ENCODE results near the gene DNAJB11.
A peak's percentile ranks its signal among the peaks of the same experiment; 100 is the strongest.
"Not testable (repeated sequence)": the region's sequence is repeated elsewhere in the genome, so short reads cannot be mapped to it uniquely, and the experiment has no call there.

Gene DNAJB11

GRCh38 chr3:186570096-186570940 is at the start of gene DNAJB11:
TSS of gene DNAJB11 (plus strand) at chr3:186570720. CDS start at chr3:186570898, 178 bp downstream.
- peak; percentile 96 to 99 for DNase-seq (ENCODE audit: low read depth in 2 of 2)

DNA sequence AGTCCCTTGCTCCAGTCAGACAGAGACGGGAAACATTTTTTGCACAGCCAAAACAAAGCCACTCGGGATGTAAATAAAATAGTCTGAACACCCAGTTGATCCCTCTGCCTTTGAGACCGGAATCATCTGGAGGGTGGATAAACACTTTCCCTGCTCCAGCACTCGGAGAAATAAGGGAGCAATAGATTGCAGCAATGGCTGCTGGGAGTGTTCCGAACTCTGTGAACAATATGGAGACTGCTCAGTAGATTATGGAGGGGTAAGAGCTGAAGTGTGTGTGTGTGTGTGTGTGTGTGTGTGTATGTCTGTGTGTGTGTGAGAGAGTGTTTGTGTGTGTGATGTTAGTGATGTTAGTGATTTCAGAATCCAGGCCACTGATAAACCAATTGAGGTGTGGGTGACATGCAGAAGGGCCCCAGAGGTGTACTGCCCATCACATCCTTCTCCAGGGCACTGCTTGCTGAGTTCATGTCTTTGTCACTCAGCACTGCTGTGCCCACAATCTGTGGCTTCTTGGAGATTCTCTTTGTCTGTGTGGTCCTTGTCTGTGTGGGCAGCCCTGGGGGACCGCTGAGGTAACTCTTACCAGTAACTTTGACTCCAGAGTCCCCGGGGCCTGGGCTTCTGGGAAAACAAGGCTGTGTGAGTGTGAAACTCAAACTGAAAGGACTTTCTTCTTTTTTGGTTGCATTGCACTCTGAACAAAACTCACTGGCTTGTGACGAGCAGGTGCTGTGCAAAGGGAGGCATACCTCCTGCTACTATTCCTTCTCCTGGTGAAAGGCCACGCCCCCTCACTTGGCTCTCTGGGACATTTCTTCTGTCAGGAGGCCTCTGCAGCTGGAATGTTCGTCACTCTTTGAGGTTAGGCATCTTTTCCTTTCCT is 49.3 kb upstream of the DNAJB11 start:
- DNase-seq (ENCODE audit: low read depth in 2 of 2): no peak

GRCh38 chr3:186523022-186523421 is 47.5 kb upstream of the DNAJB11 start:
- DNase-seq (ENCODE audit: low read depth in 2 of 2): no peak

- no peak for DNase-seq (ENCODE audit: low read depth in 2 of 2)
Measured at GRCh38 chr3:186523434-186523833, 47.1 kb upstream of the DNAJB11 start.

DNA sequence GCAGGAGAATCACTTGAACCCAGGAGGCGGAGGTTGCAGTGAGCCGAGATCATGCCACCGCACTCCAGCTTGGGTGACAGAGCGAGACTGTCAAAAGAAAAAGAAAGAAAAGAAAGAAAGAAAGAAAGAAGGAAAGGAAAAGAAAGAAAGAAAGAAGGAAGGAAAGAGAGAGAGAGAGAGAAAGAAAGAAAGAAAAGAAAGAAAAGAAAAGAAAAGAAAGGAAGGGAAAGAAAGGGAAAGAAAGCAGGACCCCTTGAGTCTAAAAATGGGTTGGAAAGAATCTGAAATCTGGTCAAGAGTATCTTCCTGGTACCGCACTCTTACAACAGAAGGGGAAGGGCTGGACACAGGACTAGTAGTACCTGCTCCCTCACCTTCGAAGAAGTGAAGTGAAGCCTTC is 45.9 kb upstream of the DNAJB11 start:
- DNase-seq (ENCODE audit: low read depth in 2 of 2): no peak

- DNase-seq (ENCODE audit: low read depth in 2 of 2): no peak
Measured at GRCh38 chr3:186525369-186526255, 44.9 kb upstream of the DNAJB11 start.

DNA sequence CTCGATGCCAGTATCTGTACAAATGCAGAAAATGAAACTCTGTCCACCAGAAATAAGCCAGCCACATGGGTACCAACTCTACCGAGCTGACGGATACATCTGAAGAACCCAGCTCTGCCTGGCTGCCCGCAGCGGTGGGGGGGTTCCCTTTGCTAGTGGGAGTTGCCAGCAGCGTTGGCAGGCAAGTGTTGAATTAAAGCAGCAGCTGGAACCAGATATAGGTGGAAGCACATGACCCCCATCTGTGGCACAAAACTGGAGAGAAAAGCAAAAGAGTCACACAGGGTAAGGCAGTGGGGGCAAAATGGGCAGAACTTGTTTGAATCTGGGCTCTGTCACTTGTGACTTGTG is 44.3 kb upstream of the DNAJB11 start:
- no peak for DNase-seq (ENCODE audit: low read depth in 2 of 2)

- no peak for DNase-seq (ENCODE audit: low read depth in 2 of 2)
Measured at GRCh38 chr3:186529201-186529999, 41.1 kb upstream of the DNAJB11 start.

DNA sequence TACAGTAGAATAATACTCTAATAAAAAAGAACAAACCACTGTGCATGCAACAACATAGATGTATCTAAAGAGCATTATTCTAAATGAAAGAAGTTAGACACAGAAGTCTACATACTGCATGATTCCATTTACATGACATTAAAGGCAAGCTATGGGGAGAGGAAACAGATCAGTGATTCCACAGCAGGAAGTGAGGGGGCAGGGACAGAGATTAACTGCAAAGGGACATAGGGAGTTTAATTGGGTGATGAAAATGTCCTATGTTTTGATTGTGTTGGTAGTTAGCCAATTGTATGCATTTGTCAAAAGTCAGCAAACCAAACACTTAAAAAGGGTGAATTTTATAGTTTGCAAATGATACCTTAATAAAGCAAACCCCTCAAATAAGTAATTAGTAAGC is 40.1 kb upstream of the DNAJB11 start:
- no peak for DNase-seq (ENCODE audit: low read depth in 2 of 2)

GRCh38 chr3:186531694-186532093 is 38.8 kb upstream of the DNAJB11 start:
- not testable (repeated sequence) for DNase-seq (ENCODE audit: low read depth in 2 of 2)

DNA sequence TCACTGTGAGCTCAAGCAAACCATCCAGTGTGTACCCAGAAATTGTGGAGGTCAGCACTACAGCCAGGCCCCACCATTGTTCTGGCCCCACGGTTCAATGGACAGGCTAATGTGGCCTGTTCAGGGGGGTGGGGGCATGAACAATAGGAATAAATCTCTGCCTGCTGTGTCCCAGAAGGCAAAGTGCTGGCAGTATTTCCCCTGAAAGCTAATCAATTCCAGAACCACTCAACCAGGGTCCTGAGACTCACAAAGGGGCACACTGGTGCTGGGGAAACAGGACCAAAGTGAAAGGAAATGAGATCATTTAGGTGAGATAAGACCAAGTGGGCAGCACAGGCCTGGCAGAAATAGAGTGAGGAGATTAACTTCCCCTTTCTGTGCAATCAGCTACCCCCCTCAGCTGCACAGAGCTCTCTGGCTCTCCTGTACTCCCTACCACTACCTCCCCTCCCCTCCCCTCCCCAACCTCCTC is 37.9 kb upstream of the DNAJB11 start:
- no peak for DNase-seq (ENCODE audit: low read depth in 2 of 2)

- peak in 1 of 2 donors; percentile 30 for DNase-seq (ENCODE audit: low read depth in 2 of 2)
Measured at GRCh38 chr3:186534113-186534669, 36.3 kb upstream of the DNAJB11 start.

- no peak for DNase-seq (ENCODE audit: low read depth in 2 of 2)
Measured at GRCh38 chr3:186536883-186537844, 33.4 kb upstream of the DNAJB11 start.

GRCh38 chr3:186538779-186539178 is 31.7 kb upstream of the DNAJB11 start:
- no peak for DNase-seq (ENCODE audit: low read depth in 2 of 2)

DNA sequence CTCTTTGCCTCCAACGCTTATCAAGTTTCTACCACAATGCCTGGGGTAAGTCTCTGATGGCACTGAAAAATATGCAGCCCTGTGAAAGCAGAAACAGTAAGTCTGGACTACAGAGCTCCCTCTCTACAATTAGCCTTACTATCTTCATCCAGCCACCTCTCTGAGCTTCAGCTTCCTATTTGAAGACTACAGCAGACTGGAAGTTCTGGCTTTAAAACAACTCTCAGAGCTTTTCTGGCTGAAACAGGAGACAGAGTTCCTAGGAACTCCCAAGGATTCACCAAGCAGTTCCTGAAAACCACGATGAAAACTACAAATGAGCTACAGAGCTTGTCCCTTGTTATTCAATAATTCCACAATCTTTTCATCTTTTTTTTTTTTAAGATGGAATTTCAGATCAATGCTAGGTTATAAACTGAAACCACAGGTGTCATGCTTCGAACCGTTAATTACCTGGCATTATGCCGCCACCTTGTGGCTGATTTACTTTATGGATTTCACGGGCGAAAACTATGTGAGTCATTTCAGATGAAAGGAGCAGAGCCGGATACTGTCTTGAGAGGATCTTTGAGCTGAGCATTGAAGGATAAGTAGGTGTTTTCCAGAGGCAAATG is 30.2 kb upstream of the DNAJB11 start:
- DNase-seq (ENCODE audit: low read depth in 2 of 2): peak; percentile 41 to 67

DNA sequence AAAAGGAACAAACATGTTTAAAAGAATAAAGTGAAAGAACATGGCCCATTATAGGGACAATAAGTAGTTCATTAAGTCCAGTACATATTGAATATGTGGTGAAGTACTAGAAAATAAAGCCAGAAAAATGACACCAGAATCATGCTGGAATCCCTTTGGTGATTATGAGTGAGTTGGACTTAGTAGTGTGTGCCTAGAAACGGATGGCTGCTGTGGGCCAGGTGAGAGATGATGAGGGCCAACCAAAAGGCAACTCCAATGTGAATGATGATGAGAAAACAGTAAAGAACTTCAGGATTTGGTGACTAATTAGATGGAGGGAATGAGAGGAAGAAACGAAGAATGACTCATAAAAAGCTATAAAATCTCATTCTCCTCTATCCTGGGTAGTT is 29.7 kb upstream of the DNAJB11 start:
- DNase-seq (ENCODE audit: low read depth in 2 of 2): no peak

- no peak for DNase-seq (ENCODE audit: low read depth in 2 of 2)
Measured at GRCh38 chr3:186544281-186544680, 26.2 kb upstream of the DNAJB11 start, which contains the start of gene CRYGS. TSS of gene CRYGS (minus strand) at chr3:186544380. CDS start at chr3:186544326, 54 bp downstream.

DNA sequence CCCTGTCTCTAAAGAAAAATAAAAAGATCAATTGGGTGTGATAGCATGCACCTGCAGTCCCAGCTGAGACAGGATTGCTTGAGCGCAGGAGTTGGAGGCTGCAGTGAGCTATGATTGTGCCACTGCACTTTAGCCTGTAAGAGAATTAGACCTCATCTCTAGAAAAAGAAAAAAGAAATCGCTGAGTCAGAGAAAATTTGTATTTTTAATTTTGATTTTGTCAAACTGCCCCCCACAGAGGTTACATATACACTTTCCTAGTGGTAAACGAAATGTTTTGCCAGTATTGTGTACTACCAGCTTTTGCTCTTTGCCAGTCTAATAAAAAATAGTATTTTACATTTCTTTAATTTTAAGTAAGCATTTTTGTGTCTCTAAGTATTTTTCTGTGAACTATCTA is 21.0 kb upstream of the DNAJB11 start:
- no peak for DNase-seq (ENCODE audit: low read depth in 2 of 2)

GRCh38 chr3:186551387-186551786 is 19.1 kb upstream of the DNAJB11 start:
- DNase-seq (ENCODE audit: low read depth in 2 of 2): no peak
